ENCODE results near the gene RAB34. TPM values are rescaled to one million over a fixed set of nuclear protein-coding genes. Genes with fewer than 3 reads are reported as not detected.

The RAB34 gene
- total and polyA plus RNA-seq, 9 of the 15 experiments (the other 6 are each of a cell fraction or from before 2014, with no cell fraction given), result 0.07 to 3.8 (median 0.46) TPM; not detected in 1

DNA sequence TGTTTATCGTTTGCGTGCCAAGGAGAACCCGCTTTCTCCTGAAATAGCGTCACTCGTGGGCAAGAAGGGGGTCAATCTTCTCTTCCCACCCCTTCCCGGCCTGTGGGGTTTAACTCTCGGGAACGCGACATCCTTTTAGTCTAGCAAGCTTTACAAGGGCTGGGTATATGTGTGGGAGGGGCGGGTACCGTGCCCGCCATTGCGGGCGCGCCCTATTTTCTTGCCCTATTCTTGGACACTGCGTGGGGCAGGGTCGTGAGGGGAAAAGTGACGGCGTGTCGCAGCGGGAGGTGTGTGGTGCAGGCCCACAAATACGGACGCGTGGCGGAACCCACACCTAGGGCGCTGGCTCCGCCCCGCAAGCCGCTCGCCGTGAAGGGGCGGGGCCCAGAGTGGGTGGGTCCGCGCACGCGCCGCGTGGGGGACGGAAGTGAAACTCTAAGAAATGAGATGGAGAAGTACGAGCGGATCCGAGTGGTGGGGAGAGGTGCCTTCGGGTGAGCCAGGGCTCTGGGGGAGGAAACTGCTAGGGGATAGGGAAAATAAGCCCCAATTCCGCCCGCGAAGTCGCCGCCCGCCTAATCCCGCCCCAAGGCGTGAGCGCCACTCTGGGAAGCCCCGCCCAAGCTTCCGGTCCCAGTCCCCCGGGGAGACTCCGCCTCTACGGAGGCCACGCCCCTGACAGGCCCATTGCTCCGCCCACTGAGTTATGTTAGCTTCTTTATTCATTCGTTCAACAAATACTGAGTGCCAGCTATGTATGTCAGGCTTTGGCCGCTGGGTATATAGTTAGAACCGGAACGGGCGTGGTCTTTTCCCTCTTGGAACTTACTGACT is 10.9 kb upstream of the RAB34 start, which contains the start of gene NEK8 (continued):
- TF ChIP-seq PCBP1 (IDR thresholded peaks at IDR 0.05; ENCODE audit: low read depth, low read length, poor library complexity, severe bottlenecking), result peak; percentile 86
- TF ChIP-seq, protein P1, sequence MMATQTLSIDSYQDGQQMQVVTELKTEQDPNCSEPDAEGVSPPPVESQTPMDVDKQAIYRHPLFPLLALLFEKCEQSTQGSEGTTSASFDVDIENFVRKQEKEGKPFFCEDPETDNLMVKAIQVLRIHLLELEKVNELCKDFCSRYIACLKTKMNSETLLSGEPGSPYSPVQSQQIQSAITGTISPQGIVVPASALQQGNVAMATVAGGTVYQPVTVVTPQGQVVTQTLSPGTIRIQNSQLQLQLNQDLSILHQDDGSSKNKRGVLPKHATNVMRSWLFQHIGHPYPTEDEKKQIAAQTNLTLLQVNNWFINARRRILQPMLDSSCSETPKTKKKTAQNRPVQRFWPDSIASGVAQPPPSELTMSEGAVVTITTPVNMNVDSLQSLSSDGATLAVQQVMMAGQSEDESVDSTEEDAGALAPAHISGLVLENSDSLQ (IDR thresholded peaks at IDR 0.05), result peak; percentile 88
- 0 out of 4 replicates have a peak, but pooled peaks of 1 of the 2 experiments have one; percentile 1 for TF ChIP-seq RCOR1 (IDR thresholded peaks at IDR 0.05; ENCODE audit: borderline replicate concordance in 1 of 2, low read depth in 2 of 2, low read length in 2 of 2)
- peak; percentile 68; the same call in 1 of the 2 replicates for TF ChIP-seq HNRNPL (IDR thresholded peaks at IDR 0.05; ENCODE audit: low read depth, low read length)
- TF ChIP-seq, protein P2, sequence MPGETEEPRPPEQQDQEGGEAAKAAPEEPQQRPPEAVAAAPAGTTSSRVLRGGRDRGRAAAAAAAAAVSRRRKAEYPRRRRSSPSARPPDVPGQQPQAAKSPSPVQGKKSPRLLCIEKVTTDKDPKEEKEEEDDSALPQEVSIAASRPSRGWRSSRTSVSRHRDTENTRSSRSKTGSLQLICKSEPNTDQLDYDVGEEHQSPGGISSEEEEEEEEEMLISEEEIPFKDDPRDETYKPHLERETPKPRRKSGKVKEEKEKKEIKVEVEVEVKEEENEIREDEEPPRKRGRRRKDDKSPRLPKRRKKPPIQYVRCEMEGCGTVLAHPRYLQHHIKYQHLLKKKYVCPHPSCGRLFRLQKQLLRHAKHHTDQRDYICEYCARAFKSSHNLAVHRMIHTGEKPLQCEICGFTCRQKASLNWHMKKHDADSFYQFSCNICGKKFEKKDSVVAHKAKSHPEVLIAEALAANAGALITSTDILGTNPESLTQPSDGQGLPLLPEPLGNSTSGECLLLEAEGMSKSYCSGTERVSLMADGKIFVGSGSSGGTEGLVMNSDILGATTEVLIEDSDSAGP (CRISPR knock-in tag; IDR thresholded peaks at IDR 0.05), result no peak
- TF ChIP-seq, protein P3, sequence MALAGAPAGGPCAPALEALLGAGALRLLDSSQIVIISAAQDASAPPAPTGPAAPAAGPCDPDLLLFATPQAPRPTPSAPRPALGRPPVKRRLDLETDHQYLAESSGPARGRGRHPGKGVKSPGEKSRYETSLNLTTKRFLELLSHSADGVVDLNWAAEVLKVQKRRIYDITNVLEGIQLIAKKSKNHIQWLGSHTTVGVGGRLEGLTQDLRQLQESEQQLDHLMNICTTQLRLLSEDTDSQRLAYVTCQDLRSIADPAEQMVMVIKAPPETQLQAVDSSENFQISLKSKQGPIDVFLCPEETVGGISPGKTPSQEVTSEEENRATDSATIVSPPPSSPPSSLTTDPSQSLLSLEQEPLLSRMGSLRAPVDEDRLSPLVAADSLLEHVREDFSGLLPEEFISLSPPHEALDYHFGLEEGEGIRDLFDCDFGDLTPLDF (CRISPR knock-in tag; IDR thresholded peaks at IDR 0.05), result 0 out of 2 replicates have a peak, but pooled peaks have one; percentile 26
- TF ChIP-seq, protein P4, sequence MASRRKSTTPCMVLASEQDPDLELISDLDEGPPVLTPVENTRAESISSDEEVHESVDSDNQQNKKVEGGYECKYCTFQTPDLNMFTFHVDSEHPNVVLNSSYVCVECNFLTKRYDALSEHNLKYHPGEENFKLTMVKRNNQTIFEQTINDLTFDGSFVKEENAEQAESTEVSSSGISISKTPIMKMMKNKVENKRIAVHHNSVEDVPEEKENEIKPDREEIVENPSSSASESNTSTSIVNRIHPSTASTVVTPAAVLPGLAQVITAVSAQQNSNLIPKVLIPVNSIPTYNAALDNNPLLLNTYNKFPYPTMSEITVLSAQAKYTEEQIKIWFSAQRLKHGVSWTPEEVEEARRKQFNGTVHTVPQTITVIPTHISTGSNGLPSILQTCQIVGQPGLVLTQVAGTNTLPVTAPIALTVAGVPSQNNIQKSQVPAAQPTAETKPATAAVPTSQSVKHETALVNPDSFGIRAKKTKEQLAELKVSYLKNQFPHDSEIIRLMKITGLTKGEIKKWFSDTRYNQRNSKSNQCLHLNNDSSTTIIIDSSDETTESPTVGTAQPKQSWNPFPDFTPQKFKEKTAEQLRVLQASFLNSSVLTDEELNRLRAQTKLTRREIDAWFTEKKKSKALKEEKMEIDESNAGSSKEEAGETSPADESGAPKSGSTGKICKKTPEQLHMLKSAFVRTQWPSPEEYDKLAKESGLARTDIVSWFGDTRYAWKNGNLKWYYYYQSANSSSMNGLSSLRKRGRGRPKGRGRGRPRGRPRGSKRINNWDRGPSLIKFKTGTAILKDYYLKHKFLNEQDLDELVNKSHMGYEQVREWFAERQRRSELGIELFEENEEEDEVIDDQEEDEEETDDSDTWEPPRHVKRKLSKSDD (conservative IDR thresholded peaks at IDR 0.05; ENCODE audit: low read length), result 0 out of 2 replicates have a peak, but pooled peaks have one; percentile 43
- TF ChIP-seq TARDBP (IDR thresholded peaks at IDR 0.05), result peak; percentile 79
- no peak for TF ChIP-seq ARID3B (CRISPR knock-in tag; IDR thresholded peaks at IDR 0.05; ENCODE audit: borderline replicate concordance)
- peak; percentile 82; the same call in 1 of the 2 replicates for TF ChIP-seq ZFPM2 (CRISPR knock-in tag; IDR thresholded peaks at IDR 0.05)
- TF ChIP-seq PRPF4 (IDR thresholded peaks at IDR 0.05; ENCODE audit: insufficient read depth, low read depth, low read length, poor library complexity, severe bottlenecking), result no peak
- peak; percentile 91 for TF ChIP-seq POLR2A (conservative IDR thresholded peaks at IDR 0.05)
- TF ChIP-seq ZNF212 (CRISPR knock-in tag; IDR thresholded peaks at IDR 0.05), result no peak
- TF ChIP-seq, protein P5, sequence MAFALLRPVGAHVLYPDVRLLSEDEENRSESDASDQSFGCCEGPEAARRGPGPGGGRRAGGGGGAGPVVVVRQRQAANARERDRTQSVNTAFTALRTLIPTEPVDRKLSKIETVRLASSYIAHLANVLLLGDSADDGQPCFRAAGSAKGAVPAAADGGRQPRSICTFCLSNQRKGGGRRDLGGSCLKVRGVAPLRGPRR (CRISPR knock-in tag; IDR thresholded peaks at IDR 0.05), result no peak
- no peak for TF ChIP-seq ZNF165 (CRISPR knock-in tag; IDR thresholded peaks at IDR 0.05; ENCODE audit: borderline replicate concordance)
